NB4 (cell line): ENCODE results near the gene TBCCD1.

Source experiments
- DNase-seq: peaks from one replicate; pipeline ENCODE4 v3.0.0; 2010; ENCODE audit warnings: low read depth
- H3K4me3 ChIP-seq: one replicate; pipeline ENCODE4 v1.5.1; 2011; ENCODE audit warnings: mild to moderate bottlenecking, low read depth, low read length, moderate library complexity
- MAX ChIP-seq: IDR thresholded peaks from 2 replicates; pipeline ENCODE4 v1.6.1; 2011; ENCODE audit warnings: low read depth, low read length
- MYC ChIP-seq: IDR thresholded peaks from 2 replicates; pipeline ENCODE4 v1.6.1; 2011; ENCODE audit warnings: low read depth, low read length
- POLR2A ChIP-seq: IDR thresholded peaks from 2 replicates; pipeline ENCODE4 v1.6.1; 2011; ENCODE audit warnings: mild to moderate bottlenecking; ENCODE audit not compliant: insufficient read length; ENCODE audit errors: extremely low read depth
- TF ChIP-seq, protein P1 (sequence below): IDR thresholded peaks from one replicate; pipeline ENCODE4 v1.5.1; 2012; ENCODE audit warnings: low read depth, low read length

The TBCCD1 gene

GRCh38 chr3:186605078-186605477 lies 37.9 kb upstream of the TBCCD1 start:
- no peak for DNase-seq
- TF ChIP-seq MYC (no peak), MAX (no peak), POLR2A (no peak)
- TF ChIP-seq, protein P1, sequence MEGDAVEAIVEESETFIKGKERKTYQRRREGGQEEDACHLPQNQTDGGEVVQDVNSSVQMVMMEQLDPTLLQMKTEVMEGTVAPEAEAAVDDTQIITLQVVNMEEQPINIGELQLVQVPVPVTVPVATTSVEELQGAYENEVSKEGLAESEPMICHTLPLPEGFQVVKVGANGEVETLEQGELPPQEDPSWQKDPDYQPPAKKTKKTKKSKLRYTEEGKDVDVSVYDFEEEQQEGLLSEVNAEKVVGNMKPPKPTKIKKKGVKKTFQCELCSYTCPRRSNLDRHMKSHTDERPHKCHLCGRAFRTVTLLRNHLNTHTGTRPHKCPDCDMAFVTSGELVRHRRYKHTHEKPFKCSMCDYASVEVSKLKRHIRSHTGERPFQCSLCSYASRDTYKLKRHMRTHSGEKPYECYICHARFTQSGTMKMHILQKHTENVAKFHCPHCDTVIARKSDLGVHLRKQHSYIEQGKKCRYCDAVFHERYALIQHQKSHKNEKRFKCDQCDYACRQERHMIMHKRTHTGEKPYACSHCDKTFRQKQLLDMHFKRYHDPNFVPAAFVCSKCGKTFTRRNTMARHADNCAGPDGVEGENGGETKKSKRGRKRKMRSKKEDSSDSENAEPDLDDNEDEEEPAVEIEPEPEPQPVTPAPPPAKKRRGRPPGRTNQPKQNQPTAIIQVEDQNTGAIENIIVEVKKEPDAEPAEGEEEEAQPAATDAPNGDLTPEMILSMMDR = no peak

GRCh38 chr3:186603159-186603558 lies 36.0 kb upstream of the TBCCD1 start:
- TF ChIP-seq MYC (no peak), POLR2A (no peak), MAX (no peak)
- TF ChIP-seq, protein P1 = no peak
- no peak for DNase-seq
- H3K4me3 ChIP-seq = no peak overlapping the region

More at GRCh38 chr3:186605078-186605477, 37.9 kb upstream of the TBCCD1 start:
- H3K4me3 ChIP-seq = no peak overlapping the region

DNA sequence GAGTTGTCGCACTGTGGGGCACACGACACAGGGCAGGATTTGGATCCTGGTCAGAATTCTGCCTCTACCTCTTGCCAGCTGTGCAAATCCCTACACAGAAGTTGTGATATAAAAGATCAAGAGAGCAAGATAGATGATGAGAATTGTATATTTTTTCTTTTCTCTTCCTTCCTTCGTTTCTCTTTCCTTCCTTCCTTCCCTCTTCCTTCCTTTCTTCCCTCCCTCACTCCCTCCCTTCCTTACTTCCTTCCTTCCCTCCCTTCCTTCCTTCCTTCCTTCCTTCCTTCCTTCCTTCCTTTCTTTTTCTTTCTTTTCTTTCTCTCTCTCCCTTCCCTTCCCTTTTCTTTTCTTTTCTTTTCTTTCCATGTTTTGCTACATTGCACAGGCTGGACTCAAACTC lies 33.8 kb upstream of the TBCCD1 start:
- TF ChIP-seq, protein P1 = no peak
- TF ChIP-seq MYC = no peak
- TF ChIP-seq POLR2A = no peak
- no peak for TF ChIP-seq MAX
- DNase-seq = no peak

DNA sequence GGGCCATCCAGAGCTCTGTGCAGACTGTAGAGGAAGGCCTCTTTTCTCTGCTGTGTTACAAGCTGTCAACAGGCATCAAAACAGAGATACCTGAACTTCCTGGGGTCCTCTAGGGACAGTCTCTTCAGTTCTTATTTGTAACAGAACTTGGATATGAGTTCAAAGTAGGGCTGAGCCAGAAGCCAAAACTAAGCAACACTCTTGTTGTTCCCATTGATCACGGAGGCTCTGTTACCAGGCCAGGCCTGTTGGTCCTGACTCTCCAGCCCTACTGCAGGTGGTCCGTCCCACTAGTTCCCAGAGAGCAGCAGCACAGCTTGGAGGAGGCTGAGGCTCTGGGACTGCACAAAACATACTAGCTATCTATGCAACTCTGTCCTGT lies 32.6 kb upstream of the TBCCD1 start:
- no peak overlapping the region for H3K4me3 ChIP-seq
- no peak for TF ChIP-seq MYC
- no peak for TF ChIP-seq POLR2A
- TF ChIP-seq, protein P1 = no peak
- no peak for TF ChIP-seq MAX
- no peak for DNase-seq

More for the DNA sequence above, 33.8 kb upstream of the TBCCD1 start:
- no peak overlapping the region for H3K4me3 ChIP-seq

GRCh38 chr3:186599142-186599784 lies 32.1 kb upstream of the TBCCD1 start:
- TF ChIP-seq POLR2A (no peak), MYC (no peak), MAX (no peak)
- TF ChIP-seq, protein P1 = no peak
- no peak for DNase-seq
- no peak overlapping the region for H3K4me3 ChIP-seq

DNA sequence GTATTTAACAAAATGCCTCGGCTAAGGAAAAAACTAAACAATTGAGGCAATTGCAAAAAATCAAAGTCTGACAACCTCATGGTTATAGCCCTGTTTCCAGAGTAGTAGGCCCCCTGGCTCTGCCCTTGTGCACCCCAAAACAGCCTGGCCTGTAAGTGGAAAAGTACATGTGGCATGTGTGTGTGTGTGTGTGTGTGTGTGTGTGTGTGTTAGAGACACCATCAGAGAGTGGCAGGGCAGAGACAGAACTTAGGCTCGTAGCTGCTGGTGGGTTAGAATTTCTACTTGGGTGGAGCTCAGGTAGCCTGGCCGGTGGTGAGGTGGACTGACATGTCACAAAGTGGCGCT lies 31.6 kb upstream of the TBCCD1 start:
- no peak for TF ChIP-seq MYC
- TF ChIP-seq POLR2A = no peak
- TF ChIP-seq, protein P1 = no peak
- TF ChIP-seq MAX = no peak
- no peak for DNase-seq
- H3K4me3 ChIP-seq = no peak overlapping the region
